ENCODE measurements around the gene SKAP1. TPM values are rescaled to one million over a fixed set of nuclear protein-coding genes. Genes with fewer than 3 reads are reported as not detected.

Gene SKAP1
- polyA plus RNA-seq, 1 of the 3 experiments (the other 2 are of a cell fraction): not detected

DNA sequence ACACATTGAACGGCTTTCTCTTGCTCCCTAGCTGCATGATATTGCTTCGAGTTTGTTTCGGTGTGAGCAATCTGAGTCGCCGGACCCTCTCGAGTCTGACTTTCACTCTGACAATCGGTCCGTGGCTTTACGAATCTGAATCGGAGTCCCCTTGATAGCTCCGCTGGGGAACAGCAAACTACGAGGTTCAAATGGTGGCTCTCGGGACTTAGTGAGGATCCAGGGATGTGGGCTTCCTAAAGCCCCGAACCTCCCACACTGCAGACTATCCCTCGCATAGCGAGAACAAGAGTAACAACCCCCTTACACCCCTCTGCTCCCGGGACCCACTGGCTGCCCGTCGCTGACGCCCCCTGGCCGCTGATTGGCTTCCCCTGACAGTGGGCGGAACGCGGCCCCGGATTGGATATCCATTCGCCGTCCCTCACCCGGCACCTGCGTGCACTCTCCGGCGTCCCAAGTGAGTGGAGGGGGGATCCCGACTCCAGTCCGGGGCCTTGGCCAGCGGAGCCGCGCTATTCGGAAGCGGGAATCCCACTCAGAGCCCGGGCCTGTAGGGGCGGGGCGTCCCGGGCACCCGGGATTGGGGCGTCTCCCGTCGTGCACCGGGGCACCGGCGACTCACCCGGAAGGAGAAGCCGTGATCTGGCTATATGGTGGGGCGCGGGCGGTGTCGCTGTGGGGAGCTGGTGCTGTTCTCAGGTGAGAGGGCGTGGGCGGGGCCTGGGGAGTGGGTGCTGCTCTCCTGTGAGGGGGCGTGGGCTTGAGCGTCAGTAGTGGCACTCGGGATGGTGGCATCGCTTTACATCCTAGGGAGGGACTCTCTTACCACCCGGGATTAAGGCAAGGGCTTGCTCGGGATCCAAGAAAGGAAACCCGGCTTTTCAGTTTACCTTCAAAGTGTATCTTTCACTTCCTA, 322.6 kb downstream of the SKAP1 start, which contains the start of gene SNX11:
TSS of gene SNX11 (plus strand) at position 630 of the 919 bp plus-strand sequence. CDS start 4,278 bp downstream, outside the sequence.
- Histone ChIP-seq H3K9ac (peak within 1 kb of the TSS; percentile 79), H3K4me3 (ENCODE audit: low read depth in 2 of 2, low read length in 1 of 2) (peak within 1 kb of the TSS; percentile 70 to 89), H3K79me2 (ENCODE audit: insufficient read depth) (peaks cover 48% of the 10 kb centered on the region), H4K20me1 (ENCODE audit: insufficient read depth) (no peaks in the 10 kb centered on the region), H3K9me2 (no peaks in the 10 kb centered on the region), H3K4me2 (peak within 1 kb of the TSS; percentile 89), H3K27ac (ENCODE audit: low read depth in 2 of 2, low read length in 1 of 2) (peak within 1 kb of the TSS; percentile 76 to 92), H2AFZ (ENCODE audit: low read depth) (peak within 1 kb of the TSS; percentile 97), H3F3A (replicated peaks; ENCODE audit: insufficient read depth) (peaks cover 18% of the 10 kb centered on the region), H3K4me1 (ENCODE audit: control insufficient read depth in 1 of 2, insufficient read depth in 2 of 2, low read depth in 1 of 2, low read length in 1 of 2) (peaks cover 4 to 7% of the 10 kb centered on the region in 2 experiments; a peak in 3 of 4 replicates), H3K9me3 (no peaks in the 10 kb centered on the region), H3K36me3 (replicated peaks in 1 of 2; ENCODE audit: control insufficient read depth in 1 of 2, insufficient read depth in 2 of 2, low read length in 1 of 2) (peaks cover 0 to 5% of the 10 kb centered on the region in 2 experiments), H3K27me3 (ENCODE audit: insufficient read depth) (no peaks in the 10 kb centered on the region)
- CTCF ChIA-PET: interaction anchor here (0.7 to 6.7 kb wide), 13 partner anchors 9 to 266 kb away, joined by 3 to 46 read pairs (median 4); partner anchors contain the start of genes COPZ2 and SCRN2
- DNase-seq: peak; percentile 98
- POLR2A ChIA-PET: interaction anchor here (1.2 to 2.6 kb wide), 5 partner anchors 10 to 137 kb away, joined by 3 to 13 read pairs (median 4); partner anchors contain the start of gene NFE2L1
- TF ChIP-seq RCOR1 (IDR thresholded peaks at IDR 0.05; ENCODE audit: low read length) (peak; percentile 63; the same call in 1 of the 2 replicates), ELF1 (IDR thresholded peaks at IDR 0.05) (peak; percentile 90; the same call in 1 of the 2 replicates), YY1 (IDR thresholded peaks at IDR 0.05; ENCODE audit: low read depth) (peak; percentile 68; the same call in 1 of the 2 replicates), REST (IDR thresholded peaks at IDR 0.05; ENCODE audit: low read depth, low read length) (0 out of 2 replicates have a peak, but pooled peaks have one; percentile 13), RFX5 (IDR thresholded peaks at IDR 0.05; ENCODE audit: low read length) (peak; percentile 67), PBX3 (IDR thresholded peaks at IDR 0.05) (peak; percentile 74), TEAD4 (IDR thresholded peaks at IDR 0.05; ENCODE audit: borderline replicate concordance, insufficient read depth) (no peak), USF1 (IDR thresholded peaks at IDR 0.05; ENCODE audit: borderline replicate concordance, low read depth) (no peak), TAF1 (IDR thresholded peaks at IDR 0.05; ENCODE audit: borderline replicate concordance, low read depth, low read length) (peak; percentile 92), POLR2AphosphoS5 (IDR thresholded peaks at IDR 0.05; ENCODE audit: low read depth, low read length) (peak; percentile 93), GABPA (IDR thresholded peaks at IDR 0.05; ENCODE audit: low read depth) (peak; percentile 91), SIN3A (IDR thresholded peaks at IDR 0.05; ENCODE audit: borderline replicate concordance, low read depth, low read length) (peak; percentile 41; the same call in 1 of the 2 replicates), CHD2 (IDR thresholded peaks at IDR 0.05; ENCODE audit: low read length, partially characterized antibody) (peak; percentile 65), MXI1 (IDR thresholded peaks at IDR 0.05; ENCODE audit: low read depth, low read length) (peak; percentile 79), CTCF (IDR thresholded peaks at IDR 0.05) (peak; percentile 21; the same call in 1 of the 2 replicates), TCF12 (IDR thresholded peaks at IDR 0.05) (peak; percentile 39; the same call in 1 of the 2 replicates)
- TF ChIP-seq, protein P1, sequence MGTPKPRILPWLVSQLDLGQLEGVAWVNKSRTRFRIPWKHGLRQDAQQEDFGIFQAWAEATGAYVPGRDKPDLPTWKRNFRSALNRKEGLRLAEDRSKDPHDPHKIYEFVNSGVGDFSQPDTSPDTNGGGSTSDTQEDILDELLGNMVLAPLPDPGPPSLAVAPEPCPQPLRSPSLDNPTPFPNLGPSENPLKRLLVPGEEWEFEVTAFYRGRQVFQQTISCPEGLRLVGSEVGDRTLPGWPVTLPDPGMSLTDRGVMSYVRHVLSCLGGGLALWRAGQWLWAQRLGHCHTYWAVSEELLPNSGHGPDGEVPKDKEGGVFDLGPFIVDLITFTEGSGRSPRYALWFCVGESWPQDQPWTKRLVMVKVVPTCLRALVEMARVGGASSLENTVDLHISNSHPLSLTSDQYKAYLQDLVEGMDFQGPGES (IDR thresholded peaks at IDR 0.05; ENCODE audit: low read depth, low read length): no peak; the same call in 1 of the 2 replicates
- TF ChIP-seq, protein P2, sequence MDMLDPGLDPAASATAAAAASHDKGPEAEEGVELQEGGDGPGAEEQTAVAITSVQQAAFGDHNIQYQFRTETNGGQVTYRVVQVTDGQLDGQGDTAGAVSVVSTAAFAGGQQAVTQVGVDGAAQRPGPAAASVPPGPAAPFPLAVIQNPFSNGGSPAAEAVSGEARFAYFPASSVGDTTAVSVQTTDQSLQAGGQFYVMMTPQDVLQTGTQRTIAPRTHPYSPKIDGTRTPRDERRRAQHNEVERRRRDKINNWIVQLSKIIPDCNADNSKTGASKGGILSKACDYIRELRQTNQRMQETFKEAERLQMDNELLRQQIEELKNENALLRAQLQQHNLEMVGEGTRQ (IDR thresholded peaks at IDR 0.05; ENCODE audit: borderline replicate concordance, low read depth, low read length): no peak
- TF ChIP-seq, protein P3, sequence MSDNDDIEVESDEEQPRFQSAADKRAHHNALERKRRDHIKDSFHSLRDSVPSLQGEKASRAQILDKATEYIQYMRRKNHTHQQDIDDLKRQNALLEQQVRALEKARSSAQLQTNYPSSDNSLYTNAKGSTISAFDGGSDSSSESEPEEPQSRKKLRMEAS (IDR thresholded peaks at IDR 0.05; ENCODE audit: low read depth): peak; percentile 64; the same call in 1 of the 2 replicates
- under 1% methylated on average over 41 of the region's 64 CpGs for WGBS (ENCODE audit: low lambda C conversion rate)

All from SK-N-SH (cell line).